Fibroblast of peridontal ligament (primary cell): ENCODE data around the gene LSAMP.
"Not testable (repeated sequence)": the region's sequence is repeated elsewhere in the genome, so short reads cannot be mapped to it uniquely, and the experiment has no call there.

Experiments
- DNase-seq: peaks from one replicate; pipeline ENCODE4 v3.0.0-alpha.2; 2010; ENCODE audit errors: extremely low read depth

The LSAMP gene

GRCh38 chr3:116111765-116112164 is 333.5 kb downstream of the LSAMP start:
- DNase-seq, result no peak

GRCh38 chr3:116103868-116104530 is 341.3 kb downstream of the LSAMP start:
- DNase-seq, result no peak

- DNase-seq, result peak; percentile 7
Measured at GRCh38 chr3:116102037-116102436, 343.2 kb downstream of the LSAMP start.

DNA sequence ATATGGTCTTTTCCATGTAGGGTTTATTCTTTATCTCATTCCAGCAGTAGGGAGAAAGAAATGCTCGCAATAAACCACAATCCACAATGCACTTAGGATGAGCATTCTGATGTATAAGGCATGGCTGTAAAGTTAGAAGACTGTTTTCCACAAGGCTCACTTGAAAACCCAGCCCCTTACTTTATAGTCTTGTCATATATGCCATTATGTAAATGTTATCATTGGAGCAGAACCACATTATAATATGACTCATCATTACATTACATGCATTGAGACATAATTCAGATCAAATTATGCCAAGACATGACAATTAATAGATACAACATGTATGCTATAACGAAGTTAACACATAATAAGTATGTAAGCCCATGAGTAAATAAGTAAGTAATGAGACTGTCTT is 348.1 kb downstream of the LSAMP start:
- no peak for DNase-seq

DNA sequence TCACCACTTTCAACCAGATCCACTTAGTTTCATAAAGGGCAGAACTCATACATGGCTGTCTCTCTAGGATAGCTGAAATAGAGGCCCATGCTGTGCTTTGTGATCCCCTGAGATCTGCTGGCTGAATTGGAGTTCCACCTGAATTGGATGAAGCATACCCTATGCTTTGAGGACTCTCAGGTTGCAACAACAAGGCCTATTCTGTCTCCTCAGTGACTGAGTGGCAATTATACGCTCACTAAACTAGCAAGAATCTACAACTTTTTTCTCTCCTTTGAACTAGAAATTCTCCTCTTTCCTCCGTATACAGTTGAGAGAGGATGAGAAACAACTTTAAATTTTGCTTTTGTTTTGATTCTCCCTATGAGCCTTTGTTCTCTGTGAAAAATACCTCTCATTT is 348.7 kb downstream of the LSAMP start:
- no peak for DNase-seq

- DNase-seq, result no peak
Measured at GRCh38 chr3:116093374-116093773, 351.9 kb downstream of the LSAMP start.

GRCh38 chr3:116087426-116087825 is 357.9 kb downstream of the LSAMP start:
- DNase-seq, result no peak

DNA sequence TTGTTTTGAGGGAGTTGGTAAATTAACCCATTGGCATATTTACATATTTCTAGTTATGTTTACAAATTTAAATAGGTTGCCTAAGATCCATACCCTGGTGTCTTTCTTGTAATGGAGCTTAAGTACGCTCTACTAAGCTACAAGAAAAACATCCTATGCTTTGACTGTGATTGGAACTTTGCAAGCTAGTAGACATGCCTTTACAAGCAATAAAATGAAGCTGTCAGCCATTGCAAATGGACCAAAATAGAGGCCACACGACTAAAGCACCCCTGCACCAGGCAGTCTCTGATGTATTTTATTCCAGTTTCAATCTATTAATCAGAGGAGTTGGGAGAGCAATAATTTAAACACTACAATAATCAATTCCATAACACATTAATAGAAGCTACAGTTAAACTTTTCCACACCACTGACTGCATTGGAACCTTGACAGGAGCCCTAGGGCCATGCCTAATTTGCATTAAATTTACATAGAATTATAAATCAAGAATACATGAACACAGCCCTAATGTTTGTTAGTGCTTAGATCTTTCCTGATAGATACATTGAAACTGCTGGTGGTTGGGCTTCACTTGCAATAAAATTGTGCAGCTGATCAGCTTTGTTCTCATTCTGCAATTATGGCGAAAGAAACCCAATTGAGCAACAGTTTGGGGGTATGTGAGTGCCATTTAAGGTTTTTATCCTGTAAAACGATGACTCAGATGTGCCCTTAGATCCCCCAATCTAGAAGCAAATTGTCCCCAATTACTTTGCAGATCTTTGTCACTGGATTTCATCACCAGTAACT is 360.1 kb downstream of the LSAMP start:
- peak; percentile 17 for DNase-seq

DNA sequence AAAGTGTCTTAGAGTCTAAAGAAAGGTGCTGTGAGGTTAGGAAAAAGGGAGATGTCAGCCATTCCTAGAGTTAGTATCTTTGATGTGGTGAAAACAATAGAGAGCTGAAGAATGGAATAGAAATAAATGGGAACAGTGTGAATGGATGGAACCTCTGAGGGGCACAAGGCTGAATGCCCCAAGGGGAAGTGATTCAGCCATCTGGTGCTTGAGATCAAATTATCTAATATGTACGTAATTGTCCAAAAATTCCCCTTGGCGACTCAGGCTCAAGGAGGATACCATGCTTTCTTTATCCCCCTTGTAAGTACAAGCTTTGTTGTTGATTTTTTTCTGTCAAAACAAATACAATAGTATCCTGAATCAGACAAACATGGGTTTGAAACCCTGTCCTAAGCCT is 361.6 kb downstream of the LSAMP start:
- DNase-seq, result no peak

DNA sequence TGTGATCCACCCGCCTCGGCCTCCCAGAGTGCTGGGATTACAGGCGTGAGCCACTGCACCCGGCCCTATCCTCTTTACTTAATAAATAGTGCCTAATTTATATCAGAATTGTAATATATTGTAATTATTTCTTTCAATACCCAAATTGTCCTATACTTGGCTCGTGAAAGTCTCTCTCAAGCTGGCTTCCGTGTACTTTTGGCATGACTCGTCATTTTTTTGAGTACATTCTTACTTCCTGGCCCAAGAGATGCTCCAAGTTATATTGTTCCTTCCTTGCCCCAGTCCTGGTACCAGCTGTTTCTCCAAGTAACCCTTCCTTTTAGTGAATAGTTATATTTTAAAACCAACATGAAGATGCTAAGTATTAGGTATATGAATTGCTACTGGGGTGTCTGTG is 366.7 kb downstream of the LSAMP start:
- no peak for DNase-seq

- no peak for DNase-seq
Measured at GRCh38 chr3:116077557-116077956, 367.7 kb downstream of the LSAMP start.

DNA sequence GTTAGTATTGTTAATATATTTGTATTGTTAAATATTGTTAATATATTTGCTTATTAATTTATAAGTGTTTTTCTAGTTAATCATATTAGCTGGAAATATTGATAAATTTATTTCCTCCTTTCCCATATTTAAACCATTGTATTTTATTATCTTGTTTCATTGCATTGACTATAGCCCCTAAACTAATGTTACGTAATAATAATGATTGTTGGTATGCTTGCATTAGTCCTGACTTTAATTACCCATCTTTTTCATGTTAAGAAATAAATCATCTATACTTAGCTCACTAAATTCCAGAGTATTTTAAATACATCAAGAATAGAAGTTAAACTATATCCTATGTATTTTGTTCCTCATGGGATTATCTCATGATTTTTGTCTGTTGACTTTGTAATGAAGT is 368.2 kb downstream of the LSAMP start:
- DNase-seq, result no peak

DNA sequence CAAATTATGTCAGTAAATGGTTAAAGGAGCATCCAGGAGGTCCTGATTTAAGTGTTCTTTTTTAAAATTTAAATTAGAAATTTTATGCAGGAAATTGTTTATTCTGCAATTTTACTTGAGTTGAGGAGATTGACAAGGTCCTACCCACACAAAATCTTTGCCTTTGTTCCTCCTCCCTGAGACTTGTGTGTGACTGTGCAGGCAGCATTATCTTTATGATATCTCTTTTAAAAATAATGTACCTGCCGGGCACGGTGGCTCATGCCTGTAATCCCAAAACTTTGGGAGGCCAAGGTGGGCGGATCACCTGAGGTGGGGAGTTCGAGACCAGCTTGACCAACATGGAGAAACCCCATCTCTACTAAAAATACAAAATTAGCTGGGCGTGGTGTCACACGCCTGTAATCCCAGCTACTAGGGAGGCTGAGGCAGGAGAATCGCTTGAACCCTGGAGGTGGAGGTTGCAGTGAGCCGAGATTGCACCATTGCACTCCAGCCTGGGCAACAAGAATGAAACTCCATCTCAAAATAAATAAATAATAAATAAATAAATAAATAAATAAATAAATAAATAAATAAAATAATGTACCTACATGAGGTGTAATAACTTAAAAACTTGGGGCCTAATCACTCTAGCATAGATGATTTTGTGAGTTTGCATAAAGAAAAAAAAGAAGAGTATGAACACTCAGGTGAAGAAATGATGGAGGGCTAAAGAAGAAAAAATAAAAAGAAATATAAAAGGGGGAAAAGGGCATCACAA is 374.6 kb downstream of the LSAMP start:
- not testable (repeated sequence) for DNase-seq

GRCh38 chr3:116070061-116070460 is 375.2 kb downstream of the LSAMP start:
- no peak for DNase-seq

DNA sequence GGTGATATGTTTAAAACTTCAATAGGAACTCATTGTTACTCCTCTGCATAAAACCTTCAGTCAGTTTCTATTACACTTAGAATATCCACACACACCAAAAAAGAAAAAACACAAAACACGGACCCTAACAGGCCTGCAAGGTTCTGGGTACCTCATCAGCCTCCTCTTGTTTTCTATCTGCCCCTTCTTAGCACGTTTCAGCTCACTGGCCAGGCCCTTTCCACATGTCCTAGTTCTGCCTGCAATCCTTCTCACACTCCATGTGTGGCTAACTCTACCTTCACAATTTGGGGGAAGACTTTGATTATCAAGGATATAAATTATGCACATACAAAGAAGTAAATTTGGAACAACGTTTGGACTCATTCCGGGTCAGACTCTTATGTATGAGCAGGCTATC is 376.3 kb downstream of the LSAMP start:
- DNase-seq, result no peak

- DNase-seq, result no peak
Measured at GRCh38 chr3:116067326-116067725, 378.0 kb downstream of the LSAMP start.

- DNase-seq, result no peak
Measured at GRCh38 chr3:116065501-116065900, 379.8 kb downstream of the LSAMP start.

DNA sequence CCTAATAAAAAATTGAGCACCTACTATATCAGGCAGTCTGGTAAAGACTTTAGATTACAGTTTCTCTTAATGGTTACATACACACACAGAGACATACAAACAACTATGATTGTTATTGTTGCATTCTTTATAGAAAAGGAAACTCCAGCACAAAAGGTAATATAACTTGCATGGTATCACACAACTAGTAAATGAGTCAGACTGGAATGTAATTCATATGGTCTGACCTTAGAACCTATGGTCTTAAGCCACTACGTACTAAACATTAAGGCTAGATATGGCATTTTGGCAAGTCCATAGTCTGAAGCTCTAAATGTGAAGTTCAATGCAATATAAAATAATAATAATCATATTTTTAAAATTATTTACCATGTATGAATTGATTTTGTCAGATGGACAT is 380.6 kb downstream of the LSAMP start:
- no peak for DNase-seq

DNA sequence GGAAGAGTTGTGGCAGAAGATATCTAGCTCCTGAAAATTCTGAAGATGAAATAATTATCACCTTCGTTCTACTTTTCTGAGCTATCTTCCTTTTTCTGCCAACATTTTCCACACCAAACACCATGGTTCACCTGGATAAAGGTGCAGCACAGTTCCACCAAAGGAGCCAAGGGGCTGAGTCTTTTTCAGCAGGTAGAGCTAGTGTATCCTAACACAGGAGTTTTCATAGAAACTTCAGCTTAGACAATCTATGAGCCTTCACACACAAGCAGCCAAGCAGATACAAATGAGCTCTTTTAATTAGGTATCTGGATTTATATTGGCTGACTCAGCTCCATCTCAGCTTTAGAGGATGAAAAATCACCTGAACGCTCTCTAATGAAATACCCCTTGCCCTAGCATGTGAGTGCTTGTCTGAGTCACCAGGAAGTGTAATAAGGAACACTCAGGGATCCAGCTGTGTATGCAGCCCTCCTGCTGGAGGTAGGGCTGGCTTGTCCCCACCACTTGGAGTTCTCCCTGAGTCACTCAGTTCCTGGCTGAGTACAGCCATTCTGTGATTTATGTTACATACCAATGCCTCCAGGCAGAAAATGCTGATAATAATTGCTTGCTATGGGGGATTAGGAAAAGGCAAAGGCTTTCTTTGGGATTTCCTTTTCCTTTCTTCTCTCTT is 385.7 kb downstream of the LSAMP start:
- no peak for DNase-seq

- no peak for DNase-seq
Measured at GRCh38 chr3:116058844-116059243, 386.4 kb downstream of the LSAMP start.

GRCh38 chr3:116057400-116058006 is 387.8 kb downstream of the LSAMP start:
- DNase-seq, result peak; percentile 18

DNA sequence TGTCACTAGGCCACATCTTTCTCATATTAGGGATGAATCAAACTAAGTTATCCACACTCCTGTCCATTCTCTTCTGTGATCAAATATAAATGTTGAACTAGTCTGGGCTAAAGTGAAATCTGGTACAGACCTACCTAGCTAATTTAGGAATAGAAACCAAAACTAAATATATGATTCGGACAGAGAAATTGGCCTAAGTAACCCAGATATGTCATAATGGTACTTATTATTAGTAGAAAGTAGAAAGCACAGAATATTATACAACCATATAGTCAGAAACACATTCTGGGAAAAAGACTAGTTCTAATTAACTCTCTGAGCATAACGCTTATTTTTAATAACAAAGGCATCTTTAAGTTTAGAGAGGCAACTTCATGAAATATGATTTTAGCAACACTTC is 389.0 kb downstream of the LSAMP start:
- no peak for DNase-seq
